Measurements from ENCODE around the gene CFAP90. TPM values are rescaled to one million over a fixed set of nuclear protein-coding genes. Genes with fewer than 3 reads are reported as not detected.

CFAP90 gene
- total RNA-seq, 1 donor from 2014 or later, result not detected

DNA sequence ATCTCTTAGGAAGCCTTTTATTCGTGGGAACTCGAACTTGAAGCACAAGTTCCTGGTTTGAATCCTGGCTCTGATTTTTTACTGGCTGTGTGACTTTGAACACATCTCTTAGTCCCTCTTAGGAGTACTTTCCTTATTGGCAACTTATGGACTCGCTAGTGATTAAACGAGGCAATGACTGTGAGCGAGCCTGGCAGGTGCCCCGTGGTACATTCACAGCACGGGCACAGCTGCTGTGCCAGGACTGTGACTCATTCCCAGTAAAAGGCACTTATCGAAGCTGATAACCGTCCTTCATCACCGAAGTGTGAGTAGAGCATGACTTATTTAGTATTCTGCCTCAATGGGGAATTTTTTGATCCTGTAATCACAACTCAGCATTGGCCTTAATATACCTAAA, 22.7 kb downstream of the CFAP90 start:
- TF ChIP-seq CTCF (conservative IDR thresholded peaks at IDR 0.05; ENCODE audit: low read depth, low read length), result no peak
- DNase-seq (ENCODE audit: low read depth), result no peak
- H3K4me3 ChIP-seq (ENCODE audit: low read depth, low read length), result no peak overlapping the region

GRCh38 chr5:7827610-7828009, 23.3 kb downstream of the CFAP90 start:
- peak; percentile 20 for TF ChIP-seq CTCF (conservative IDR thresholded peaks at IDR 0.05; ENCODE audit: low read depth, low read length)
- H3K4me3 ChIP-seq (ENCODE audit: low read depth, low read length), result no peak overlapping the region
- no peak for DNase-seq (ENCODE audit: low read depth)

GRCh38 chr5:7825630-7826029, 25.3 kb downstream of the CFAP90 start:
- H3K4me3 ChIP-seq (ENCODE audit: low read depth, low read length), result no peak overlapping the region
- DNase-seq (ENCODE audit: low read depth), result no peak
- no peak for TF ChIP-seq CTCF (conservative IDR thresholded peaks at IDR 0.05; ENCODE audit: low read depth, low read length)

GRCh38 chr5:7824995-7825394, 25.9 kb downstream of the CFAP90 start:
- no peak overlapping the region for H3K4me3 ChIP-seq (ENCODE audit: low read depth, low read length)
- no peak for DNase-seq (ENCODE audit: low read depth)
- no peak for TF ChIP-seq CTCF (conservative IDR thresholded peaks at IDR 0.05; ENCODE audit: low read depth, low read length)

DNA sequence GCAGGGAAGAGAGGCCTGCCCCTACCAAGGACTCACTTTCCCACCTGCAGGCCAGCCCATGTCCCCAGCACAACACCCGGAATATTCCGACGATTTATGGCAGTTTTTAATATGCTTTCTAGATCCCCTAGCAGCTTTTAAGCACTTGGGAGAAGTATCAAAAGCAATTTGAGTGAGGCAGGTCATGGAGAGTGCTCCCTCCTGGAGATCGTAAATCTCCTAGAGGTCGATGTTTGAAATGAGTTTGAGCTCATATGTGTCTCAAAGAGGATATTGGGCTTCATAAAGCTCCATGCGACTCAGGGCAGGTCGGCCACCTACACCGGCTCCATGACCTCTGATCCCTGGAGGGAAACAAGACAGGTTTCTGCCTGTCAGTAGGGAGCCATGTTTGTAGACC, 27.3 kb downstream of the CFAP90 start:
- no peak for DNase-seq (ENCODE audit: low read depth)

DNA sequence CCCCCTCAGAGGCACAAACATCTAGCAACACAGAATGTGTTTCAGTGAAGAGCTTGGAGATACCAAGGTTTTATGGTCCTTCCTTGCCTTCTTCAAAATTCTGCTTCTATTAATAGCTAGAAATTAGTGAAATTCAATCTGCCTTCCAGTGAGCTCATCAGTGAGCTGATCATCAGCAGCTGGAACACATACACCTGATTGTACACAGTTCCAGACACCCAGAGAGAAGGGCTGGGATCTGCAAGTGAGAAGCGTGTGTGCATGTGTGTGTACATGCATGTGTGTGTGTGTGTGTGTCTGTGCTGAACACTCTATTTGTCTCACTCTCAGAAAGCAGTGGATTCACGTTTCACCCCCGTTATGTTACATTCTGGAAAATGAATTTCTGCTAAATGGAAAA, 28.5 kb downstream of the CFAP90 start:
- no peak for DNase-seq (ENCODE audit: low read depth)
- no peak overlapping the region for H3K4me3 ChIP-seq (ENCODE audit: low read depth, low read length)
- TF ChIP-seq CTCF (conservative IDR thresholded peaks at IDR 0.05; ENCODE audit: low read depth, low read length), result no peak

More for the DNA sequence above, 27.3 kb downstream of the CFAP90 start:
- TF ChIP-seq CTCF (conservative IDR thresholded peaks at IDR 0.05; ENCODE audit: low read depth, low read length), result no peak
- H3K4me3 ChIP-seq (ENCODE audit: low read depth, low read length), result no peak overlapping the region

- no peak overlapping the region for H3K4me3 ChIP-seq (ENCODE audit: low read depth, low read length)
- TF ChIP-seq CTCF (conservative IDR thresholded peaks at IDR 0.05; ENCODE audit: low read depth, low read length), result no peak
- no peak for DNase-seq (ENCODE audit: low read depth)
These were observed 34.4 kb downstream of the CFAP90 start for GRCh38 chr5:7816535-7816901.

Measured in epithelial cell of proximal tubule (primary cell).